NCI-H1105 treated with DMSO at 0.1 percent for 48 hours (cell line): ENCODE results near the gene TMEM235.
"Not testable (repeated sequence)": the region's sequence is repeated elsewhere in the genome, so short reads cannot be mapped to it uniquely, and the experiment has no call there.

Source experiments
- DNase-seq: peaks from one replicate; lab custom pipeline; 2025; lab: John Stamatoyannopoulos, UW

TMEM235 gene

DNA sequence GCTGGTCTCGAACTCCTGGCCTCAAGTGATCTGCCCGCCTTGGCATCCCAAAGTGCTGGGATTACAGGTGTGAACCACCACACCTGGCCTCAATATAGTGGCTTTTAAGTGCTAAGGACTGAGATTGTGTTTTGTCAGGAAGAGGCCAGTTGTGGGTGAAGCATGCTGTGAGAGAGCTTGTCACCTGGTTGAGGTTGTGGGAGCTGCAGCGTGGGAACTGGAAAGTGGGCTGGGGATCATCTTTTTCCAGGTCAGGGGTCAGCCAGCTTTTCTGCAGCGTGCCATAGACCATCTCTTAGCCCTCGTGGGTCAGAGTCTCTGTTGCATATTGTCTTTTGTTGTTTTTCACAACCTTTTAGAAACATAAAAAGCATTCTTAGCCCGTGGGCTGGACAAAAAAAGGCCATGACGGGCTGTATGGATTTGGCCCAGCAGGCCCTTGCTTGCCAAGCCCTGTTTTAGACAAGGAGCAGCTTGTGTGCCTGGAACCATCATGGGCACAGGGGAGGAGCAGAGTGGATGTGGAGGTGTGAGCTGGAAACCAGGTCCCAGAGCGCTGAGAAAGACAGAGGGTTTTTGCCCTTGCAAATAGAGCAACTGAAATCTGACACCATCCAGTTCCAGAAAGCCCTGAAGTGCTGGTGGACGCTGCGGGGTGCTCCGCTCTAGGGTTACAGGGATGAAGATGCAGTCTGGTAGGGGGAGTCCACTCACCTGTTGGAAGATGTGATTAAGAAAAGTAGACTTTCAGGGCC lies 11.9 kb upstream of the TMEM235 start:
- no peak for DNase-seq

DNA sequence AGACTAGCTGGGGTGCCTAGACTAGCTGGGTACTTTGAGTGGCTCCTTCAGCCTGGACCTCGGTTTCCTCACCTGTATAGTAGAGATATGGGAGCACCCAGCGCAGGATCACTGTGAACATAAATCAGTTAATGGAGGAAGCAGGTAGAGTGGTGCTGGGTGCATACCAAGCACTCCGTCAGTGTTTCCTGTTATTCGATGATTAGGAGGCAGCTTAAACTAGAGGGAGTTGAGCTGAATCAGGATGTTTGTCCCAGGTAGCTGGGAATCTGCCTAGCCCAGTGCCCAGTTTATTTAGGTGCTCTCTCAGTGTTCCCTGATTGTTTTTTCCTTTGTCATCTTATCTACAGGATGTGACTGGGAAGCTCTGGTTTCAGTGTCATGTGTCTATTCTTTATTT lies 8.4 kb upstream of the TMEM235 start:
- DNase-seq, result no peak

DNA sequence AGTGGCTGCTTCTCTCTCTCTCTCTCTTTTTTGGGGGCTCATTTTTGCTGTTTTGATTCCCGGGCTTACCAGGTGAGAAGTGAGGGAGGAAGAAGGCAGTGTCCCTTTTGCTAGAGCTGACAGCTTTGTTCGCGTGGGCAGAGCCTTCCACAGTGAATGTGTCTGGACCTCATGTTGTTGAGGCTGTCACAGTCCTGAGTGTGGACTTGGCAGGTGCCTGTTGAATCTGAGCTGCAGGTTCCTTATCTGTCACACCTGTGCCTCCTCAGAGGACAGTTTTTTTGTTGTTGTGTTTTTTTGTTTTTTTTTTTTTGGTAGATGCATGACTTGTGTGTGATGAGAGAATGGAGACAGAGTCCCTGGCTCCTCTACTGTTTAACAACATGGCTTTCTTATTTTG lies 7.7 kb upstream of the TMEM235 start:
- DNase-seq, result no peak

DNA sequence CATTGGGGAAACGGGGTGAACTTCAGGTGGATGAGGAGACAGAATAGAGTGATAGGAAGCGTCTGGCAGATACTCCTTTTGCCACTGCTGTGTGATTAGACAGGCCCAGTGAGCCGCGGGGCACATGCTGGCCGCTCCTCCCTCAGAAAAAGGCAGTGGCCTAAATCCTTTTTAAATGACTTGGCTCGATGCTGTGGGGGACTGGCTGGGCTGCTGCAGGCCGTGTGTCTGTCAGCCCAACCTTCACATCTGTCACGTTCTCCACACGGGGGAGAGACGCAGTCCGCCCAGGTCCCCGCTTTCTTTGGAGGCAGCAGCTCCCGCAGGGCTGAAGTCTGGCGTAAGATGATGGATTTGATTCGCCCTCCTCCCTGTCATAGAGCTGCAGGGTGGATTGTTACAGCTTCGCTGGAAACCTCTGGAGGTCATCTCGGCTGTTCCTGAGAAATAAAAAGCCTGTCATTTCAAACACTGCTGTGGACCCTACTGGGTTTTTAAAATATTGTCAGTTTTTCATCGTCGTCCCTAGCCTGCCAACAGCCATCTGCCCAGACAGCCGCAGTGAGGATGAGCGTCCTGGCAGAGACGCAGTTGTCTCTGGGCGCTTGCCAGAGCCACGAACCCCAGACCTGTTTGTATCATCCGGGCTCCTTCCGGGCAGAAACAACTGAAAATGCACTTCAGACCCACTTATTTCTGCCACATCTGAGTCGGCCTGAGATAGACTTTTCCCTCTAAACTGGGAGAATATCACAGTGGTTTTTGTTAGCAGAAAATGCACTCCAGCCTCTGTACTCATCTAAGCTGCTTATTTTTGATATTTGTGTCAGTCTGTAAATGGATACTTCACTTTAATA lies 7.0 kb upstream of the TMEM235 start:
- no peak for DNase-seq

DNA sequence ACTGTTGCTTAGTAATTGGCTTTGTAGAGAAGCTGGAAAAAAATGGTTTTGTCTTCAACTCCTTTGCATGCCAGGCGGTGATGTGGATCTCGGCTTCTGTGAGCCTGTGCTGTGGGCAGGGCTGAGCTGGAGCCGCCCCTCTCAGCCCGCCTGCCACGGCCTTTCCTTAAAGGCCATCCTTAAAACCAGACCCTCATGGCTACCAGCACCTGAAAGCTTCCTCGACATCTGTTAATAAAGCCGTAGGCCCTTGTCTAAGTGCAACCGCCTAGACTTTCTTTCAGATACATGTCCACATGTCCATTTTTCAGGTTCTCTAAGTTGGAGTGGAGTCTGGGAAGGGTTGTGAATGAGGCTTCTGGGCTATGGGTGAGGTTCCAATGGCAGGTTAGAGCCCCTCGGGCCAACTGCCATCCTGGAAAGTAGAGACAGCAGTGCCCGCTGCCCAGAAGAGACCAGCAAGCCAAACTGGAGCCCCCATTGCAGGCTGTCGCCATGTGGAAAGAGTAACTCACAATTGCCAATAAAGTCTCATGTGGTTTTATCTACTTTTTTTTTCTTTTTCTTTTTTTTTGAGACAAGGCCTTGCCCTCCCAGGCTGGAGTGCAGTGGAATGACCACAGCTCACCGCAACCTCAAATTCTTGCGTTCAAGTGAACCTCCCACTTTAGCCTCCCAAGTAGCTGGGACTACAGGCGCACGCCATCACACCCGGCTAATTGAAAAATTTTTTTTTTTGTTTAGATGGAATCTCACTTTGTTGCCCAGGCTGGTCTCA lies 6.2 kb upstream of the TMEM235 start:
- DNase-seq, result no peak

GRCh38 chr17:78226055-78226758 lies 5.2 kb upstream of the TMEM235 start:
- DNase-seq, result no peak

DNA sequence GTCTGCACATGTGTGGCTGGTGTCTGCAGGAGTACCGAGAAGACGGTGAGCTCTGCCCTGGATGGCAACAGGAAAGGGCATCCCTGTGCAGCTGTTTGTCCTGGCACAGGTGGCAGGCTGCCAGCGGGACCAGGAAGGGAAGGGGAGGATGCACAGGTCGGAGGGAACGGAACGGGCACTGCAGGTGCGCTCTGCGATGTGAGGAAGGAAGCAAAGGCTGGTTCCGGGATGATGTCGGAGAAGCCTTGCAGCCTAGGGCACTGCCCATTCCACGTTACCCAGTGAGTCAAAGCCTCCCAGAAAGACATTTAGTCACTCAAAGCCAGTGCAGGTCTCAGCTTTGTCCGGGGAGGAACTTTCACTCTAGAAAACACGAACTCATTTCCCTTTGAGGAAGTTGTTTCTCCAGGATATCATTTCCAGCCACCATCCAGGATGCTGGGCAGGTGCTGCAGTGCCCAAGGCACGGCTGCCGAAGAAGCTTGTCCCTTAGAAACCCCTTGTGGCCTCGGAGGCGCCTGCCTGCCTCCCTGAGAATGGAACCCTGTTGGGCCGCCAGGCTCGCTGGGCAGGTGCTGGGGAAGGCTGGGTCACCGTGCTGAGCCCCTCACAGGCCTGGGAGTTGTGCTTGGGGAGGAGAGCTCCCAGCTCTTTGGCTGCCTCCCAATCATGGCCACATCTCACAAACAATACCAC lies 4.5 kb upstream of the TMEM235 start:
- peak; percentile 28 for DNase-seq

GRCh38 chr17:78227455-78227916 lies 3.9 kb upstream of the TMEM235 start:
- DNase-seq, result no peak

DNA sequence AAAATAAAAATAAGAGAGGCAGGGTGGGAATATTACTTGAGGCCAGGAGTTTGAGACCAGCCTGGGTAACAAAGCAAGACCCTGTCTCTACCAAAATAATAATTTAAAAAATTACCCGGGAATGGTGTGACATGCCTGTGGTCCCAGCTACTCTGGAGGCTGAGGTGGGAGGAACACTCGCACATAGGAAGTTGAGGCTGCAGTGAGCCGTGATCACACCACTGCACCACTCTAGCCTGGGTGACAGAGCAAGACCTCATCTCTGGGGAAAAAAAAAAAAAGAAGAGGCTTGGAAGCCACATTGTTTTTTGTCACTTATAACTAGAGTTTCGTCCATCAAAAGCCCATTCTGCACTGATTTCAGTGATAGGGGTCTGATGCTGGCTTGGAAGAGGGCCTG lies 3.3 kb upstream of the TMEM235 start:
- DNase-seq, result no peak

GRCh38 chr17:78230252-78230962 lies 1.0 kb upstream of the TMEM235 start:
- no peak for DNase-seq

- no peak for DNase-seq
Measured at GRCh38 chr17:78231991-78232858, 794 bp downstream of the TMEM235 start.

- DNase-seq, result no peak
Measured at GRCh38 chr17:78232859-78233173, 1.4 kb downstream of the TMEM235 start.

- DNase-seq, result no peak
Measured at GRCh38 chr17:78233678-78234077, 2.2 kb downstream of the TMEM235 start.

GRCh38 chr17:78234261-78234865 lies 2.9 kb downstream of the TMEM235 start:
- DNase-seq, result no peak

- DNase-seq, result not testable (repeated sequence)
Measured at GRCh38 chr17:78235022-78235421, 3.6 kb downstream of the TMEM235 start.

DNA sequence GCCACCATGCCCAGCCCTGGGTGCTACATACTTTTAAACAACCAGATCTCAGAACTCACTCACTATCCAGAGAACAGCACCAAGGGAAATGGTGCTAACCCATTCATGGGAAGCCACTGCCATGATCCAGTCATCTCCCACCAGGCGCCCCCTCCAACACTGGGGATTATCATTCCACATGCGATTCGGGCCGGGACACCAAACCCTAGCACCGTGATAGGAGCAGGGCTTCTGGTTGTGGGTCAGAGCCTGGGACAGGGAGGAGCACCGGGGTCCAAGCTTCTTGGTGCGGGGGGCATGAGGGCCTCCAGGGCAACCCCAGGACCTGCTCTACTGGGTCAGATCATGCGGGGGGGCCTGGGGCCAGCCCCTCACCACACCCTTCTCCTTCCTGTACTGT lies 4.5 kb downstream of the TMEM235 start:
- DNase-seq, result no peak

DNA sequence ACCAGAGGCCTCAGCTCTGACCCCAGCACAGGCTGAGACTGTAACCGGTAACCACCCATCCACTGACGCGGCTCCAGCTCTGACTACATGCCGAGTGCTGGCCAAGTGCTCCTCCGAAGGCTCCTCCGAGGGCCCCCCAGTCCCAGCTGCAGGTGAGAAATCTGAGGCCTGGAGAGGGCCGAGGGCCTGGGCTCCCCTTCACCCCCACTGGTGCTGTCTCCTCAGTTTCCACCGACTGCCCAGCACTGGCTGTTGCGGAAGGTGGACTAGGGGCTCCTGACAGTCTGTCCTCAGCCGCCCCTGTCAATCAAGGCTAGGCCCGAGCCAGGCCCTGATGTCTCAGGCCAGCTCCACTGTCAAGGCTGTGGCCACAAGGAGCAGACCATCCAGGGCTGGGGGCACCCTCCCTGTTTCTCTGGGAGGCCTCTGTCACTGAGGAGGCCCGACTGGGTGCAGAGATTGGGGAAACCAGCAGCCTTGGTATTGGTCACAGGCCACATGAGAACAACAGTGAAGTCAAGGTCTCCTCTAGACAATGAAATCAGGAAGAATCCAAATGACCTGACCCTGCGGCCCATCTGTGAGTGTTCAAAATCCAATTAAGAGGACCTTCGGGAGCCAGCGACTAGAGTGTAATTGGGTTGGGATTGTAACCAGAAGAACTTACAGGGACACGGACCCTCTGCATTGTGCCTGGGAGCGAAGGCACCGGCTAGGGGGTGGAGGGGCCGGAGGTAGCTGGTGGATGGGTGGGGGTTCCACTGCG lies 5.1 kb downstream of the TMEM235 start:
- DNase-seq, result no peak

GRCh38 chr17:78237401-78238012 lies 6.1 kb downstream of the TMEM235 start:
- no peak for DNase-seq
